ENCODE data around the gene NEU3.

NEU3 gene, protein sequence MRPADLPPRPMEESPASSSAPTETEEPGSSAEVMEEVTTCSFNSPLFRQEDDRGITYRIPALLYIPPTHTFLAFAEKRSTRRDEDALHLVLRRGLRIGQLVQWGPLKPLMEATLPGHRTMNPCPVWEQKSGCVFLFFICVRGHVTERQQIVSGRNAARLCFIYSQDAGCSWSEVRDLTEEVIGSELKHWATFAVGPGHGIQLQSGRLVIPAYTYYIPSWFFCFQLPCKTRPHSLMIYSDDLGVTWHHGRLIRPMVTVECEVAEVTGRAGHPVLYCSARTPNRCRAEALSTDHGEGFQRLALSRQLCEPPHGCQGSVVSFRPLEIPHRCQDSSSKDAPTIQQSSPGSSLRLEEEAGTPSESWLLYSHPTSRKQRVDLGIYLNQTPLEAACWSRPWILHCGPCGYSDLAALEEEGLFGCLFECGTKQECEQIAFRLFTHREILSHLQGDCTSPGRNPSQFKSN

DNA sequence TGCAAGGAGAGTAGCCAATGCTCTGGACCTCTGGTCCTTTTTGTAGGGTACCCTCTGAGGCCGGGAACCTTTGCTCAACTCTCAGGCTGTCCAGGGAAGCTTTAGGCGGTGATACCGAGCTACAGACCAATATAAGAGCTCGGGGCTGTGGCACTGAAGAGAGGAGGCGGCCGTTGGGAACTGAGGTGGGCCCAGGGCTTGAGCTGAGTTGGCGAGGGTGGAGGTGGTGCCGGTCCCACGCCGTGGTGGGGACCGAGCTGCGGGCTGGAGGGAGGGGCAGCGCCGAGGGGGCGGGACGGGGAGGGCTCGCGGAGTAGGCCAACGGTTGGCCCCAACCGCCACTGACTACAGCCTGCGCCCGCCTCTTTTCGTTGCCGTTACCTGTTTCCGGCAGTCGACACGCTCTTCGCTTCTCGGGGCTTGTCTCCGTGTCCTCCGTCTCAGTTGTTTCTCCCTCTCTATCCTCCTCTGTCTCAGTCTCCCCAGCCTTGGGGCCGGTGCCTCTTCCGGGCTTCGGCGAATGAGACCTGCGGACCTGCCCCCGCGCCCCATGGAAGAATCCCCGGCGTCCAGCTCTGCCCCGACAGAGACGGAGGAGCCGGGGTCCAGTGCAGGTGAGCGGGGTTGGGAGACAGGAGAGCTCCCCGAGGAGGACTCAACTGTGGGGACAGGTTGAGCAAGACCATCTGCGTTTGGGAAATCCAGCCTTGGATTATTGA is at the start of gene NEU3:
Gene NEU3 (plus strand): TSS at position 393 of the 719 bp plus-strand sequence. CDS start 128 bp downstream, at position 521.
- DNase-seq (ENCODE audit: low read depth): peak; percentile 58
- TF ChIP-seq, protein P1, sequence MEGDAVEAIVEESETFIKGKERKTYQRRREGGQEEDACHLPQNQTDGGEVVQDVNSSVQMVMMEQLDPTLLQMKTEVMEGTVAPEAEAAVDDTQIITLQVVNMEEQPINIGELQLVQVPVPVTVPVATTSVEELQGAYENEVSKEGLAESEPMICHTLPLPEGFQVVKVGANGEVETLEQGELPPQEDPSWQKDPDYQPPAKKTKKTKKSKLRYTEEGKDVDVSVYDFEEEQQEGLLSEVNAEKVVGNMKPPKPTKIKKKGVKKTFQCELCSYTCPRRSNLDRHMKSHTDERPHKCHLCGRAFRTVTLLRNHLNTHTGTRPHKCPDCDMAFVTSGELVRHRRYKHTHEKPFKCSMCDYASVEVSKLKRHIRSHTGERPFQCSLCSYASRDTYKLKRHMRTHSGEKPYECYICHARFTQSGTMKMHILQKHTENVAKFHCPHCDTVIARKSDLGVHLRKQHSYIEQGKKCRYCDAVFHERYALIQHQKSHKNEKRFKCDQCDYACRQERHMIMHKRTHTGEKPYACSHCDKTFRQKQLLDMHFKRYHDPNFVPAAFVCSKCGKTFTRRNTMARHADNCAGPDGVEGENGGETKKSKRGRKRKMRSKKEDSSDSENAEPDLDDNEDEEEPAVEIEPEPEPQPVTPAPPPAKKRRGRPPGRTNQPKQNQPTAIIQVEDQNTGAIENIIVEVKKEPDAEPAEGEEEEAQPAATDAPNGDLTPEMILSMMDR (conservative IDR thresholded peaks at IDR 0.05; ENCODE audit: low read length): no peak
- peak within 1 kb of the TSS; percentile 82 for H3K4me3 ChIP-seq (ENCODE audit: low read length)

DNA sequence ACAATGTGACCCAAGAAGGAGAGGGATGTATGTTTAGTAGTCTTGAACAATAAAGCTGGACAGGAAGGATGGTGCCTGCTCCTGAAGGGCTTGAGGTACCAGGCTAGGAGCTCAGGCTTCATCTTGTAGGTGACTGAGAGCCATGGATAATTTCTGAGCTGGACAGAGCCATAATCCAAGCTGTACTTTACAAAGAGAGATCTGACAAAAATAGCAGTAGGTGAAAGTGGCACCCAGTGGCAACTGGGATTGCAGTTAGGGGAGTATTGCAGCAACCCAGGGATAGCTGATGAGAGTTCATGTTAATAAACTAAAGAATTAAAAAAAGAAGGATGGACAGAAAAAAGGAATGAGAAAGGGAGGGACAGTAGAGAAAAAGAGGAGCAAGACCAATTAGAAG is 47.2 kb upstream of the NEU3 start:
- TF ChIP-seq, protein P1 (conservative IDR thresholded peaks at IDR 0.05; ENCODE audit: low read length): no peak
- H3K4me3 ChIP-seq (ENCODE audit: low read length): no peak overlapping the region

DNA sequence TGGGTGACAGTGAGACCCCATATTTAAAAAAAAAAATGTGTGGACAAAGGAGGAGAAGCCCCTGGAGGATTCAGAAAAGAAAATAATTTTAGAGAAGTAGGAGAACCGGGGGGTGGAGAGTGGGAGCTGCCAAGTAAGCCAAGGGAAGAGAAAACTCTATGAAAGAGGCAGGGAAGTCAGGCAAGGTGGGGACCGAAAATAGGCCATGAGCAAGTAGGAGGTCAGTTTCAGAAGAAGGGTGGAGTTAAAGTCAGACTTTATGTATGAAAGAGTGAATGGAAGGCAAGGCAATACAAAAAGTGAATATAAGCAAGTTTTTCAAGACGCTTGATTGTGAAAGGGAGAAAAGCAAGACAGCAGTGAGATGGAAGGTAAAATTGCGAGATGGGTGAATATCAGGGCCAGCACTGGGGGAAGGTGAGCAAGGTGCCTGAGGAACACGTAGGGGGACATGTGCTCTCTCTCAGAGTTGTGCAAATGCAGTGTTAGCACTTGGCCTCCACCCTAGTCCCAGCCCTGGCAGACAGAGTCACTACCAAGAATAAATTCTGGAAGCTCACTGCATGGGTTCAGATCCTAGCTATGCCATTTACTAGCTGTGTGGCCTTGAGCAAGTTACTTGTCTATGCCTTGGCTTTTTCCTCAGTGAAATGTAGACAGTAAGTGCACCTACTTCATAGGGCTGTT is 46.5 kb upstream of the NEU3 start:
- TF ChIP-seq, protein P1 (conservative IDR thresholded peaks at IDR 0.05; ENCODE audit: low read length): no peak
- no peak overlapping the region for H3K4me3 ChIP-seq (ENCODE audit: low read length)
- DNase-seq (ENCODE audit: low read depth): no peak

More for the DNA sequence above, 47.2 kb upstream of the NEU3 start:
- no peak for DNase-seq (ENCODE audit: low read depth)

DNA sequence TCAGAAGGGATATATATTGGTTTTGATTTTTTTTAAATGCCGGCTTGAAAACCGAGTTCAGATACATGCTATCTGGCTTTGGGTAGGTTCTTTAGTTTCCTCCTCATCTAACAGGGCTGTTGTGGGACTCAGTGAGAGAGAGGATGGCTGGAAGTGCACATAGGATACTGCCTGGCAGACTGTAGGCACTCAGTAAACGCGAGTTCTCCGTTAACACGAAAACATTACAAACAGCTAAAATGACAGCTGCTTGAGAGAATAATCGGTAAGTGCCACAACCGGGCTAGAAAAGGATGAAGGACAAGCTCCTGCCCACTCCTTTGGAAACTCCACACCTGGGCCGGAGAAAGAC is 40.2 kb upstream of the NEU3 start:
- TF ChIP-seq, protein P1 (conservative IDR thresholded peaks at IDR 0.05; ENCODE audit: low read length): no peak
- DNase-seq (ENCODE audit: low read depth): peak; percentile 27
- peak overlapping the region; percentile 98 for H3K4me3 ChIP-seq (ENCODE audit: low read length)

DNA sequence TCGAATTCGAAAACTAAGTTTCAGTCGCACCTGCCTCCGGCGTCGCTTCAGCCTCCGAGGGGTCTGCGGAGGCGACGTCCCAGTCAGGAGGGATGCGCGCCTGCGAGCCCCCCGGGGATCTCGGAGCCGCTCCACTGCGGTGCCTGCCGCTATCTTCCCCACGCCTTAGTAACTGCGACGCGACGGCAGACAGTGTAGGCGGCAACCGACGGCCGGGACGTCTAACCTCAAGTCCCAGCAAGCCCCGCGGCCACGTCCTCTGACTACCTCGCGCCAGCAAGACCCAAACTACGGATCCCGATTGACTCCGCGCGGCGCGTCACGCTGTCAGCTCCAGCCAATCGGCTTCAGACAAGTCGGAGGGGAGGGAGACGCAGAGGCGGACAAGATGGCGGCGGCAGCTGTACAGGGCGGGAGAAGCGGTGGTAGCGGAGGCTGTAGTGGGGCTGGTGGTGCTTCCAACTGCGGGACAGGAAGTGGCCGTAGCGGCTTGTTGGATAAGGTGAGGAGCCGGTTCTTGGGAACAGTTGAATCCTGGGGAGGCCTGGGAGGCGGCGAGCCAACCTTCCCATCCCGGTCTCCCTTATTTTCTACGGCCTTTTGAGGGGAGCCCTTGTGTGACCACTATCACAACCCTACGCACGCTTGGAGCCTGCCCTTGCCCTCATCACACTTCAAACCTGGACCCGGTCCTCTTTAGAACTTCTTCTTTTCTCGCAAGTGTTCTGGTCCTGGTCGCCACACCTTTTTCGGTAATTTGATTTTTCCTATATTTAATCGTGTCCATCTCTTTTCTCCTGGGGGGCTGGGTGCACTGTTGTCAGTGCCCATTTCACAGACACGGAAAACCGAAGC is 39.6 kb upstream of the NEU3 start, which contains the start of the genes SPCS2 and XRRA1:
Gene SPCS2 (plus strand): TSS at position 369 of the 855 bp plus-strand sequence. CDS start 20 bp downstream, at position 389.
Gene XRRA1 (minus strand): TSS at position 194 of the 855 bp plus-strand sequence. CDS start 8,213 bp downstream, outside the sequence.
- TF ChIP-seq, protein P1 (conservative IDR thresholded peaks at IDR 0.05; ENCODE audit: low read length): no peak
- DNase-seq (ENCODE audit: low read depth): peak; percentile 99
- peak within 1 kb of the TSS; percentile 98 for H3K4me3 ChIP-seq (ENCODE audit: low read length)

DNA sequence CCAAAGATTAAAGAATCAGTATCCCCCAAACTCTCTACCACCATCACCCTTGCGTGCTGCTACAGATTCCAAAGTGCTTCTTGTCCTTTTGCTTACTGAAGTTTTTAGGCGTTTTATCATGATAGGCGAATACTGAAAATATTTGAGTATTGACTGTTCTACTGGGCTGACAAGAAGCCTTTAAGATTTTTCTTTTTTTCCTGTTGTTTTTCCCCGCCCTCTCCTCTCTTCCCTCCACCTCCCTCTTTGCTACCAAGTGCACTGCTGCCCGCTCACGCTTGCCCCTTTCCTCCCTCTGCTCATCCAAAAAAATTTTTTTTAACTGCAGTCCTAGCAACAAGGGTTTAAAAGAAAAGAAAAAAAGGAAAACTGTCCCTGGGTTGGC is 39.0 kb upstream of the NEU3 start:
- H3K4me3 ChIP-seq (ENCODE audit: low read length): peak overlapping the region; percentile 98
- DNase-seq (ENCODE audit: low read depth): peak; percentile 37
- TF ChIP-seq, protein P1 (conservative IDR thresholded peaks at IDR 0.05; ENCODE audit: low read length): no peak

Data from AG10803 (cell line).